HEK293 (cell line): ENCODE measurements around the gene ATP7B.

Experiments used
- CTCF ChIA-PET: fragments of 350-600 bp; formaldehyde crosslinking; extraction: SDS; loops from one replicate; lab custom pipeline; 2021; ENCODE audit warnings: antibody characterized with exemption; lab: Yijun Ruan, JAX
- POLR2A ChIA-PET: fragments of 300-600 bp; formaldehyde crosslinking; extraction: SDS; loops from one replicate; lab custom pipeline; 2020; ENCODE audit warnings: antibody characterized with exemption, inconsistent platforms; lab: Yijun Ruan, JAX
- H3K27ac ChIP-seq: fragments of 200-500 bp; sonication (Bioruptor generic); 2 replicates; pipeline ENCODE4 v1.5.1; 2014; ENCODE audit warnings: low read depth, low read length, control low read depth, inconsistent platforms; ENCODE audit errors: extremely low read depth
- H3K36me3 ChIP-seq, 2 experiments: fragments of 200-500 bp in 1 of 2; sonication (Bioruptor generic) in 1 of 2; 1 replicate in 1 of 2; 2 replicates in 1 of 2; pipeline ENCODE4 v1.5.1; 2014 to 2017; ENCODE audit warnings: inconsistent platforms in 2 of 2, low read length in 2 of 2; ENCODE audit not compliant: control insufficient read depth in 2 of 2, insufficient read depth in 1 of 2
- H3K4me1 ChIP-seq: fragments of 200-500 bp; sonication (Bioruptor generic); 2 replicates; pipeline ENCODE4 v1.5.1; 2014; ENCODE audit warnings: mild to moderate bottlenecking, low read length, inconsistent platforms; ENCODE audit not compliant: control insufficient read depth, insufficient read depth
- H3K4me3 ChIP-seq: 2 replicates; pipeline ENCODE4 v1.5.1; 2011; ENCODE audit warnings: low read depth, mild to moderate bottlenecking, control low read depth, low read length, moderate library complexity
- H3K9me3 ChIP-seq: fragments of 200-500 bp; sonication (Bioruptor generic); 2 replicates; pipeline ENCODE4 v1.5.1; 2014; ENCODE audit warnings: low read depth, low read length, inconsistent platforms; ENCODE audit not compliant: control insufficient read depth, insufficient read depth
- GLI4 ChIP-seq: fragments of 450-650 bp; formaldehyde crosslinking; IDR thresholded peaks from 2 replicates; pipeline ENCODE4 v1.5.1; 2016; ENCODE audit warnings: missing biosample characterization, missing genetic modification characterization
- KLF9 ChIP-seq: fragments of 450-650 bp; formaldehyde crosslinking; IDR thresholded peaks from 2 replicates; pipeline ENCODE4 v1.5.1; 2016; ENCODE audit warnings: missing biosample characterization, missing genetic modification characterization, low read depth
- PRDM1 ChIP-seq: fragments of 450-650 bp; formaldehyde crosslinking; IDR thresholded peaks from 2 replicates; pipeline ENCODE4; 2016; ENCODE audit warnings: missing biosample characterization, missing genetic modification characterization
- YY2 ChIP-seq: fragments of 450-650 bp; formaldehyde crosslinking; IDR thresholded peaks from 2 replicates; pipeline ENCODE4 v1.5.1; 2016; ENCODE audit warnings: missing biosample characterization, missing genetic modification characterization
- ZNF138 ChIP-seq: fragments of 450-650 bp; formaldehyde crosslinking; IDR thresholded peaks from 2 replicates; pipeline ENCODE4 v1.5.1; 2016; ENCODE audit warnings: missing biosample characterization, missing genetic modification characterization, borderline replicate concordance
- ZNF221 ChIP-seq: fragments of 450-650 bp; formaldehyde crosslinking; IDR thresholded peaks from 2 replicates; pipeline ENCODE4 v1.5.1; 2017; ENCODE audit warnings: missing biosample characterization, missing genetic modification characterization, borderline replicate concordance
- ZNF350 ChIP-seq: fragments of 450-650 bp; formaldehyde crosslinking; IDR thresholded peaks from 2 replicates; pipeline ENCODE4 v1.5.0; 2017; ENCODE audit warnings: missing biosample characterization, mild to moderate bottlenecking, missing genetic modification characterization
- ZNF548 ChIP-seq: fragments of 450-650 bp; formaldehyde crosslinking; IDR thresholded peaks from 2 replicates; pipeline ENCODE4 v1.5.1; 2016; ENCODE audit warnings: missing biosample characterization, missing genetic modification characterization
- ZNF658 ChIP-seq: fragments of 450-650 bp; formaldehyde crosslinking; IDR thresholded peaks from 2 replicates; pipeline ENCODE4; 2016; ENCODE audit warnings: missing biosample characterization, missing genetic modification characterization
- TF ChIP-seq, protein P1 (sequence below): fragments of 450-650 bp; formaldehyde crosslinking; IDR thresholded peaks from 2 replicates; pipeline ENCODE4 v1.5.1; 2016; ENCODE audit warnings: missing biosample characterization, missing genetic modification characterization
- TF ChIP-seq, protein P2 (sequence below): fragments of 450-650 bp; formaldehyde crosslinking; IDR thresholded peaks from 2 replicates; pipeline ENCODE4 v1.5.1; 2017; ENCODE audit warnings: missing biosample characterization, missing genetic modification characterization
- TF ChIP-seq, protein P3 (sequence below): fragments of 450-650 bp; formaldehyde crosslinking; IDR thresholded peaks from 2 replicates; pipeline ENCODE4 v1.5.1; 2016; ENCODE audit warnings: missing biosample characterization, missing genetic modification characterization
- TF ChIP-seq, protein P4 (sequence below): fragments of 450-650 bp; formaldehyde crosslinking; IDR thresholded peaks from 2 replicates; pipeline ENCODE4 v1.5.1; 2016; ENCODE audit warnings: missing biosample characterization, missing genetic modification characterization, low read depth
- TF ChIP-seq, protein P5 (sequence below): fragments of 450-650 bp; formaldehyde crosslinking; IDR thresholded peaks from 2 replicates; pipeline ENCODE4 v1.5.1; 2016; ENCODE audit warnings: missing biosample characterization, missing genetic modification characterization
- TF ChIP-seq, protein P6 (sequence below): fragments of 450-650 bp; IDR thresholded peaks from 2 replicates; pipeline ENCODE4 v1.5.1; 2018; ENCODE audit warnings: missing biosample characterization, mild to moderate bottlenecking, missing genetic modification characterization

The ATP7B gene

DNA sequence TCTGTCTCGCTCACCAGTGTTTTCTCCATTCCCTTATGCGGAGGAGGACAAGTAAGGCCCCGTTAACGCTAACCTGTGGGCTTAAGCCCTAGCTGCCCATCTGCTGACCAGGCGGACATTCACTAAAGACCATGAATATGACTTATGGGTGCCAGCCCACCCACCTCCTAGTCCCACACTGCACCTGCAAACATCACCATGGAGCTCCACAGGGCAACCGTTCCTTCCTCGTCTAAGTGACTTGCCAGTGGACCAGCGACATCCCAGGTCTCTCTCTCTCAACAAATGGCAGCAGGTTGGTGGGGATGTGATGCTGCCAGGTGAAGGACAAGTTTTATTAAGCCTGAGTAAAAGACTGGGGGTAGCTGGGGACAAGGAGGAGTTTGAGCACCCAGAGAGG, 94.3 kb downstream of the ATP7B start (continued):
- no peak for TF ChIP-seq GLI4
- TF ChIP-seq, protein P1, sequence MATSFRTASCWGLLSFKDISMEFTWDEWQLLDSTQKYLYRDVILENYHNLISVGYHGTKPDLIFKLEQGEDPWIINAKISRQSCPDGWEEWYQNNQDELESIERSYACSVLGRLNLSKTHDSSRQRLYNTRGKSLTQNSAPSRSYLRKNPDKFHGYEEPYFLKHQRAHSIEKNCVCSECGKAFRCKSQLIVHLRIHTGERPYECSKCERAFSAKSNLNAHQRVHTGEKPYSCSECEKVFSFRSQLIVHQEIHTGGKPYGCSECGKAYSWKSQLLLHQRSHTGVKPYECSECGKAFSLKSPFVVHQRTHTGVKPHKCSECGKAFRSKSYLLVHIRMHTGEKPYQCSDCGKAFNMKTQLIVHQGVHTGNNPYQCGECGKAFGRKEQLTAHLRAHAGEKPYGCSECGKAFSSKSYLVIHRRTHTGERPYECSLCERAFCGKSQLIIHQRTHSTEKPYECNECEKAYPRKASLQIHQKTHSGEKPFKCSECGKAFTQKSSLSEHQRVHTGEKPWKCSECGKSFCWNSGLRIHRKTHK (tag by site-specific recombination), result no peak
- TF ChIP-seq, protein P2, sequence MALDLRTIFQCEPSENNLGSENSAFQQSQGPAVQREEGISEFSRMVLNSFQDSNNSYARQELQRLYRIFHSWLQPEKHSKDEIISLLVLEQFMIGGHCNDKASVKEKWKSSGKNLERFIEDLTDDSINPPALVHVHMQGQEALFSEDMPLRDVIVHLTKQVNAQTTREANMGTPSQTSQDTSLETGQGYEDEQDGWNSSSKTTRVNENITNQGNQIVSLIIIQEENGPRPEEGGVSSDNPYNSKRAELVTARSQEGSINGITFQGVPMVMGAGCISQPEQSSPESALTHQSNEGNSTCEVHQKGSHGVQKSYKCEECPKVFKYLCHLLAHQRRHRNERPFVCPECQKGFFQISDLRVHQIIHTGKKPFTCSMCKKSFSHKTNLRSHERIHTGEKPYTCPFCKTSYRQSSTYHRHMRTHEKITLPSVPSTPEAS (tag by site-specific recombination), result no peak
- TF ChIP-seq, protein P3, sequence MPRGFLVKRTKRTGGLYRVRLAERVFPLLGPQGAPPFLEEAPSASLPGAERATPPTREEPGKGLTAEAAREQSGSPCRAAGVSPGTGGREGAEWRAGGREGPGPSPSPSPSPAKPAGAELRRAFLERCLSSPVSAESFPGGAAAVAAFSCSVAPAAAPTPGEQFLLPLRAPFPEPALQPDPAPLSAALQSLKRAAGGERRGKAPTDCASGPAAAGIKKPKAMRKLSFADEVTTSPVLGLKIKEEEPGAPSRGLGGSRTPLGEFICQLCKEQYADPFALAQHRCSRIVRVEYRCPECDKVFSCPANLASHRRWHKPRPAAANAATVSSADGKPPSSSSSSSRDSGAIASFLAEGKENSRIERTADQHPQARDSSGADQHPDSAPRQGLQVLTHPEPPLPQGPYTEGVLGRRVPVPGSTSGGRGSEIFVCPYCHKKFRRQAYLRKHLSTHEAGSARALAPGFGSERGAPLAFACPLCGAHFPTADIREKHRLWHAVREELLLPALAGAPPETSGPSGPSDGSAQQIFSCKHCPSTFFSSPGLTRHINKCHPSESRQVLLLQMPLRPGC (tag by site-specific recombination), result no peak
- TF ChIP-seq ZNF138, result no peak
- TF ChIP-seq PRDM1, result no peak

DNA sequence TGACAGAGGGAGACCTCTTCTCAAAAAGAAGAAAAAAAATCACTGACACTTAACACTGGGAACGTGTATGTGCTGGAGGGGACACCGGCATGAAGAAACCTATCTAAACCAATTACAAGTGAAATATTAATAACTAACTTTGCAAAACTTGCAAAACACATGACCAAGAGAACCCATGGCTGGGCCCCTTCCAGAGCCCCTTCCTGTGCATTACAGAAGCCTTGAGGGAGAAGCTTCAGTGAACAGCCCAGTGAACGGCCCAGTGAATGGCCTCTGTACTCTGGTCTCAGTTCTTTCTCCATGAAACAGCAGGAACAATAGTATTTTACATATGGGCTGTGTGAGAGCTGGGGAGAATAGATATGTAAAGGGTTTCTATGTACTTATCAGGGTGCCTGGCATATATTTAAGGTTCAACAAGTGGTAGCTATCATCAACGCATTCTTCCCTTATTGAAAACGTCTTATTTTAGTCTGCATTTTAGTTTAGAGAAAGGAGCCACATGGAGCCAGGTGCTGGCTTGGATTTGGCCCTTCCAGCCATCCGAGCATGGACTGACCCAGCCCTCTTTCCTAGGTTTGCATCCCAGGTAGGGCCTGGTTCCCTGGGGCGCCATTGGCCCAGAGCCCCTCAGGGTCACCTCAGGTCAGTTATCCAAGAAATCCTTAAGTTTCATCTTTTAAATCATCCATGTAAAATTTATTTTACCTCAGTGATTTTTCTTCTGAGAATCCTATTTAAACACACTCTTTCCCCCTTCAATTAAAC, 95.0 kb downstream of the ATP7B start:
- no peaks in the 10 kb centered on the region for H3K4me1 ChIP-seq
- no peaks in the 10 kb centered on the region for H3K36me3 ChIP-seq
- ChIA-PET CTCF (no interaction called here), POLR2A (no interaction called here)
- TF ChIP-seq ZNF350 (tag by site-specific recombination) (no peak), ZNF548 (tag by site-specific recombination) (no peak), ZNF658 (tag by site-specific recombination) (no peak), YY2 (no peak), KLF9 (tag by site-specific recombination) (no peak), ZNF221 (no peak)
- TF ChIP-seq, protein P4, sequence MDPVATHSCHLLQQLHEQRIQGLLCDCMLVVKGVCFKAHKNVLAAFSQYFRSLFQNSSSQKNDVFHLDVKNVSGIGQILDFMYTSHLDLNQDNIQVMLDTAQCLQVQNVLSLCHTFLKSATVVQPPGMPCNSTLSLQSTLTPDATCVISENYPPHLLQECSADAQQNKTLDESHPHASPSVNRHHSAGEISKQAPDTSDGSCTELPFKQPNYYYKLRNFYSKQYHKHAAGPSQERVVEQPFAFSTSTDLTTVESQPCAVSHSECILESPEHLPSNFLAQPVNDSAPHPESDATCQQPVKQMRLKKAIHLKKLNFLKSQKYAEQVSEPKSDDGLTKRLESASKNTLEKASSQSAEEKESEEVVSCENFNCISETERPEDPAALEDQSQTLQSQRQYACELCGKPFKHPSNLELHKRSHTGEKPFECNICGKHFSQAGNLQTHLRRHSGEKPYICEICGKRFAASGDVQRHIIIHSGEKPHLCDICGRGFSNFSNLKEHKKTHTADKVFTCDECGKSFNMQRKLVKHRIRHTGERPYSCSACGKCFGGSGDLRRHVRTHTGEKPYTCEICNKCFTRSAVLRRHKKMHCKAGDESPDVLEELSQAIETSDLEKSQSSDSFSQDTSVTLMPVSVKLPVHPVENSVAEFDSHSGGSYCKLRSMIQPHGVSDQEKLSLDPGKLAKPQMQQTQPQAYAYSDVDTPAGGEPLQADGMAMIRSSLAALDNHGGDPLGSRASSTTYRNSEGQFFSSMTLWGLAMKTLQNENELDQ (tag by site-specific recombination), result no peak
- TF ChIP-seq, protein P5, sequence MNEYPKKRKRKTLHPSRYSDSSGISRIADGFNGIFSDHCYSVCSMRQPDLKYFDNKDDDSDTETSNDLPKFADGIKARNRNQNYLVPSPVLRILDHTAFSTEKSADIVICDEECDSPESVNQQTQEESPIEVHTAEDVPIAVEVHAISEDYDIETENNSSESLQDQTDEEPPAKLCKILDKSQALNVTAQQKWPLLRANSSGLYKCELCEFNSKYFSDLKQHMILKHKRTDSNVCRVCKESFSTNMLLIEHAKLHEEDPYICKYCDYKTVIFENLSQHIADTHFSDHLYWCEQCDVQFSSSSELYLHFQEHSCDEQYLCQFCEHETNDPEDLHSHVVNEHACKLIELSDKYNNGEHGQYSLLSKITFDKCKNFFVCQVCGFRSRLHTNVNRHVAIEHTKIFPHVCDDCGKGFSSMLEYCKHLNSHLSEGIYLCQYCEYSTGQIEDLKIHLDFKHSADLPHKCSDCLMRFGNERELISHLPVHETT (tag by site-specific recombination), result no peak
- TF ChIP-seq, protein P6, sequence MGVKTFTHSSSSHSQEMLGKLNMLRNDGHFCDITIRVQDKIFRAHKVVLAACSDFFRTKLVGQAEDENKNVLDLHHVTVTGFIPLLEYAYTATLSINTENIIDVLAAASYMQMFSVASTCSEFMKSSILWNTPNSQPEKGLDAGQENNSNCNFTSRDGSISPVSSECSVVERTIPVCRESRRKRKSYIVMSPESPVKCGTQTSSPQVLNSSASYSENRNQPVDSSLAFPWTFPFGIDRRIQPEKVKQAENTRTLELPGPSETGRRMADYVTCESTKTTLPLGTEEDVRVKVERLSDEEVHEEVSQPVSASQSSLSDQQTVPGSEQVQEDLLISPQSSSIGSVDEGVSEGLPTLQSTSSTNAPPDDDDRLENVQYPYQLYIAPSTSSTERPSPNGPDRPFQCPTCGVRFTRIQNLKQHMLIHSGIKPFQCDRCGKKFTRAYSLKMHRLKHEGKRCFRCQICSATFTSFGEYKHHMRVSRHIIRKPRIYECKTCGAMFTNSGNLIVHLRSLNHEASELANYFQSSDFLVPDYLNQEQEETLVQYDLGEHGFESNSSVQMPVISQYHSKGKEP, result no peak
- no peak overlapping the region for H3K4me3 ChIP-seq
- H3K9me3 ChIP-seq, result no peaks in the 10 kb centered on the region
- H3K27ac ChIP-seq, result no peak overlapping the region
